GM19324 (cell line): Measurements from ENCODE around the gene STK25.

Source experiments
- ATAC-seq: cut with Tn5 transposase; IDR thresholded peaks from one replicate; pipeline ENCODE4 v1.9.1; 2021; ENCODE audit warnings: mild to moderate bottlenecking, moderate library complexity; ENCODE audit not compliant: unreplicated experiment, low FRiP score

STK25 gene

GRCh38 chr2:241496003-241496707 is 12.2 kb downstream of the STK25 start:
- no peak for ATAC-seq

DNA sequence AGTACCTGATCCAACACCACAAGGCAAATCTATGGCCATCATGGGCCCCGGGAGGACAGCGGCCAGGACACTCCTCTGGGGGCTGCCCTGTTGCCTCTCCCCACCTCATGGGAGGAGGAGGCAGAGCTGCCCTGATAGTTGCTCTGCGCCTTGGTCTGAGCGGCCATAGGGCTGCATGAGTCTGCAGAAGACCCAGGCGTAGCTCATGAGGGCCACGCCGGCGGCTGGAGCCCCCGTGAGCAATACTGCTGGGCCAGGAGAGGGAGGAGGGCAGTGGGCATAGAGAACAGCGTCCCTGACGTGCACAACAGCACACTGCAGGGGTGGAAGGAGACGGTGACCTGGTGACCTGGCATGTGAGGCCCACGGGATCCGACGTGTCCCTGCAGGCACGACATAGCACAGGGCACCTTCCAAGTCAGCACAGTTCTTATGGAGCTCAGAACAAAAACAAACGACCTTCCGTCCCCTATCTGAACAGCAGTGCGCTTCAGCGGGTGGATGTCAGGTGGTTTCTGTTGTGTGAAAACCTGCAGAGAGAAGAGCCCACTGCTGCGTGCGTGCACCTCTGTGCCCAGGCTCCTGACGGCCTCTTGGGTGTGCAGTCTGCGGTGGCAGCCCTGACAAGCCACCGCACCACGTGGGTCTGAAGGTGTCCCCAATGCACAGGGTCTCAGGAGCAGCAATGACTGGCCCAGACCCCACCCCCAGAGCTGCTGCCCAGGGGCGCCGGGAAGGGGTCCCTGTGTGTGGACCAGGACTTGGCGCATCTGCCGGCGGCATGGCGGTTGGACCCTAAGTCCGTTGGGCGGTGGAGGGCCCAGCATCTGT is 13.0 kb downstream of the STK25 start:
- ATAC-seq = no peak

DNA sequence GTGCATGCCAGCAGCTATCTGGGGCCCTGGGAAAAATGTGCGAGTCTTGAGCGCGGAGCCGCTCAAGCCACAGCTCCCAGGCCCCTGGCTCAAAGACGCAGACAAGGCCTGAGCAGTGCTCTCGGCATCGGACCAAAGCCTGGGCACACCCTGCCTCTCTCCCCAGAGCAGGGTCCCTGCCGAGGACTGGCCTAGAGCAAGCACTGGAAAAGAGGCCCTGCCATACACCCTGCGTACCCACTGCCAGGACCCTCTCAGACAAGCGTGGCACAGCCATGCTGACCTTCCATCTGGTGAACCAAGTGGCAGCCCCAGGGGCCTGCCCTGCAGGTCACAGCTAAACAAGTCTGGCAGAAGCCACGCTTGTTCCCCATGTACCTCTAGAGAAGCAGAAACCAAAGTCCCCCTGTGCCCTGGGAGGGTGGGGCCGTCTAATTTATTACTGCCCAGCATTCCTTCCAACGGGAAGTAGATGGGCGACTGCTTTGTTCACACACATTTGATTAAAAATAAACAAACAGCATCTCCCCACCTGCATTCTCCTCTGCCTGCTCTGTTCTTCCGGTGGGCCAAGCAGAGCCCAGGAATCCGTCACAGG is 14.0 kb downstream of the STK25 start:
- no peak for ATAC-seq

- no peak for ATAC-seq
Observed at GRCh38 chr2:241493092-241493491, 15.3 kb downstream of the STK25 start.

DNA sequence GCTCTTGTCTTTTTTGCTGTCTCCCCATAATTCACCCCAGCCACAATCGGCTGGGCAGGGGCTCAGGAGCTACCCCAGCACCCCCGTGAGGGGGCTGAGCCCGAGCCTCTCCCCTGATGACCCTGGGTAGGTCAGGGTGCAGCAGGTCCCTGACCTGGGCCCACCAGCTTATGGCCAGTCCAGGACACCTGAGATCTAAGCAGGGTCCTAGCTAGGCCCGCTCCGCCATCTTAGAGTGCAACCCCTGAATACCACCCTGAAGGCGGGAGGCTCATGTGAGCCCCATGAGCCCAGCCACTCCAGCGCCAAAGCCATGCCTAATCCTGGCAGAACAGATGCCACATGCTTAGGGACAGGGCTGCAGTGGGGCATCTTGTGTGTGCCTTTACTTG is 16.2 kb downstream of the STK25 start:
- ATAC-seq = no peak

GRCh38 chr2:241491549-241492173 is 16.7 kb downstream of the STK25 start:
- no peak for ATAC-seq

- ATAC-seq = no peak
Observed at GRCh38 chr2:241490825-241491506, 17.4 kb downstream of the STK25 start.

DNA sequence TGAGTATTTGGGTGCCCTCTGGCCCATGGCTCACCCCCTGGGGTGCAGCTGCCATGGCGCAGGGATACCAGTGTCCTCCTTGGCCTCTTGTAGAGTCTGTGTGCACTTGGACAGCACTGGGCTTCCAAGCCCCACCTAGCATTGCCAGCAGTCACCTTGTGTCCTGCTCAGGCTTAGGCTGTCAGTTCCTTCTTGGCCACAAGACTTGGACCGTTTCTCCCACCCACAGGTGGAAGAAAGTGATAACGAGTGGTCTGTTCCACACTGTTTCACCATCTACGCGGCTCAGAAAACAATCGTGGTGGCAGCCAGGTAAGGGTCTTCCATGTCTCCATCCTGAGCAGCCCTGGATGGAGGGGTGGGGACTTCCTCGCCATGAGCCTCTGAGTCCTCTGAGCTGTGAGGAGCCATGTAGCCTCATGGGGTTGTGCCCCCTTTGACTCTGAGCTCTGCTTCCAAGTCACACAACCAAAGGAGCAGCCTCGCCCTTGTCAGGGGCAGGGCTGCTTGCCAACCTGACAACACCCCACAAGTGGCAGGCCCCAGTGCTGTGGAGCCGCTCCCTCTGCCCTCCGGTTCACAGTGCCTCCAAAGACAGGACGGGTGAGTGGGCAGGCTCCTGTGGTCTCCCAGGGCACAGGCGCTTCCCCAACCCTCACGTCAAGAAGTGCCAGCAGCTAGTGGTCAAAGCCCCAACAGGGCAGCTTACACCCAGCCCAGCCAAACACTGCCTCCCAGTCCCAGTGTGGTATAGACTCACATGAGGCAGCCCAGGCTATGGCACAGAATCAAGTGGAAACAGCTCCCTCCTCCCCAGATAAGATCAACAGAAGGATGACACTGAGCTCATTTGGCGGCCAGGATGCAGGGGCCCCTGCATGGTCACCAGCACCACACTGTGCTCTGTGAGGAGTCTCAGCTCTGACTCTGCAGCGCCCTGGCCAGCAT is 18.4 kb downstream of the STK25 start:
- ATAC-seq = no peak

DNA sequence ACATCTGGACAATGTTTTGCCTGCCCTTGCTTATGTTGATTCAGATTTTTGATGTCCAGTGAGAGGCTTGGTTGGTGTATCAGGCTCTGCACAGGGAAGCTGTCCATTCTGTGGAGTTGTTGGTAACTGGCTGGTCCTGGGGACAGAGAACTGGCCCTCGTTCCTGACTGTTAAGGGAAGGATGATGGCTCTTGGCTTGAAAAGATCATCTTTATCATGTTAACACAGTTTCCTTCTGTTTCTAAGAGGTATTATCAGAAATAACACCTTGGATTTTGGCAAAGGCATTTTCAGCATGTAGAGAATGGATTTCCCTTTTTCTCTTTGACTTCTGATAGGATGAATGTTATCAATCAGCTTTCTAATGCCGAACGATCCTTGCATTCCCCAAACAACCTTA is 19.3 kb downstream of the STK25 start:
- no peak for ATAC-seq

- ATAC-seq = no peak
Observed at GRCh38 chr2:241485172-241485911, 23.0 kb downstream of the STK25 start.

DNA sequence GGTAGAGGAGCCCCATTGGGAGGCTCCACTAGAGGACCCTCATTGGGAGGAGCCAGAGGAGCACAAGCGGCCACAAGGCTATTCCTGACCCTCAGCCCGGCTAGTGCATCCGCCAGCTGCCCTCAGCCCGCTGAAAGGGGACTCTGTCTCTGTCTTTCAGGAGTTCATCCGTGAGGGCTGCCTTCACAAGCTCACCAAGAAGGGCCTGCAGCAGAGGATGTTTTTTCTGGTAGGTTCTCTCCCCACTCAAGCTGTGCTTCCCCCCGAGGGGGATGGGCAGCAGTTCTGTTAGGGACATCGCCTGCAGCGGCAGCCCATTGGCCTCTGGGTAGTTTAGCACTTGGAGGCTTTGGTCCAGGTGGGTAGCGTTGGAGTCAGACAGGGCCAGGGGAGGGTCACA is 25.1 kb downstream of the STK25 start:
- no peak for ATAC-seq

DNA sequence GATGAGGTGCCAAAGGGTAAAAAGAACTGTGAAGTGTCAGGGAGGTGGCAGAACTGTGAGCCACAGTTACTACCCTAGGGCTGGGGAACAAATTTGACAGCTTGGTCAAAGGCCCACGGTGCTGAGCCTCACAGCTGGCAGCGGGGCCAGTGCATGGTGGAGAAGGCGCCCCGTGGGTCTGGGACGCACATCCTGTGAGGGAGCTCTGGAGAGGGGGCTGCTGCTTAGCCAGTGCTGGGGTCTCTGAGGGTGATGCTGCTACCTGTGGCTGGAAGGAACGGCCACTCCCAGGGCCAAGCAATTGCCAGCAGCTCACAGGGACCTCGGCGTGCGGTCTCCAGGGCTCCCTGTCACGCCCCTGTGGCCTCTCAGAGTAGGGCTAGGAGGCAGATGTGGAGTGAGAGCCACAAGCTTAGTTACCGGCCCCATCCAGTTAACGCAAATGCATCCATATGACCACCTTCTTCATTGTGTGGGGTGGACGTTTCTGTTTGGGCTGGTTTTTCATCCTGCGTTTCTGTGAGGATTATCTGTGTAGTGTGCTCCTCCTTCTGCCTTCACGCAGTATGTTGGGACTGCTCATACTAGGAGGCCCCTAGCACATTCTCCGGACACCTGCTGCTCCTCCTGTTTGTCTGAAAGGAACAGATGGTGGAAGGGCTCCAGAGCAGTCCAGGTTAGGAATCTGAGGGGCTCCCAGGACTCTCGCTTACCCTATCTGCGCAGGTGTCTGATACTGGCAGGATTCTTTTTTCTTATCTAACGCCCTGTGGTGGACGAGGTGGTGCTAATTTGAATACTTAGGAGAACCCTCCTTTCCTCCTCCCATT is 26.0 kb downstream of the STK25 start:
- ATAC-seq = no peak

DNA sequence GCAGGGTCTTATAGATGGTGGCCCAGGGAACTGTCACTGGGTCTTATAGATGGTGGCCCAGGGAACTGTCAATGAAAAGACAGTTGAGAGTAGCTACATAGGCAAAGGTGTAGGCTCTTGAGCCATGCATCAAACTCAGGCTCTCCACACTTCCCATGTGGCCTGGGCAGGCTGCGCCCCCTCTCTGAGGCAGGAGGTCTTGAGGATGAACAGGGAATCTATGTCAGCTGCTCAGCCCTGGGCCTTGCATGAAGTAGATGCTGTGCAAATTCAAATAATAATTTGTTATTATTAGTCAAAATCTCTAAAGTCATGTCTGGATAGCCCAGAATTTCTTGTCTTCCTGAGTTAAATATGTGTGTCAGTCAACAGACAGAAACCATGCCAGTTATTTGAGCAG is 26.7 kb downstream of the STK25 start:
- ATAC-seq = no peak

GRCh38 chr2:241479026-241479898 is 29.1 kb downstream of the STK25 start:
- ATAC-seq = no peak

DNA sequence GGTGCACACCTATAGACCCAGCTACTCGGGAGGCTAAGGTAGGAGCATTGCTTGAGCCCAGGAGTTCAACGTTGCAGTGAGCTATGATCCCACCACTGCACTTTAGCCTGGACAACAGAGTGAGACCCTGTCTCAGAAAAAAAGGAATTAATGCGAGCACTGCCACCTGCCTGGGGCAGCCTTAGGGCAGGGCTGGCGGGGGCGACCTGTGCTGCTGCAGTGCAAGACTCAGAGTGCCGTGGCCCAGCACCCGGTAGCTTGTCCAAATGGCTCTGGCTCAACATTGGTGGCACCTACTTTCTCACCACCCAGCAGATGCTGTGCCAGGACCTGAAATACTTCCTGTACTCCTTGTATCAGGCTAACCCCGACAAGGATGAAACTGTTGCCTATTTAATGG is 30.2 kb downstream of the STK25 start:
- ATAC-seq = no peak

- ATAC-seq = no peak
Observed at GRCh38 chr2:241475267-241475666, 33.1 kb downstream of the STK25 start.

DNA sequence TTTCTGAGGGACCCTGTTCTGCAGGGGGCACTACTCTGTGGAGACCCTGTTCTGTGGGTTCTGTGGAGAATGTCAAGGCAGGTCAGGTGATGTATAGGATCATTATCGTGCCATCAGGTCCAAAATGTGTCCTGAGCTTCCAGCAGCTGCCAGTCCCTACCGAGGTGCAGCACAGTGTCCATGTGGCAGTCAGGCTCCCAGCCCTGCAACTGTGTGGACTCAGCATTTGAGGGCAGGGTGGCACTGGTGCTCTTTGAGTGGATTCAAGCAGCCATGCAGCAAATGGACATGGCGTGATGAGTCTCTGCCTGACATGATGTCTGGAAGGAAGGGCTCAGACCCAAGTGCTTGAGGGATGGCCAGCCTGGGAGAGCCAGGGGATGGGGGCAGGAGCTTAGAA is 35.0 kb downstream of the STK25 start:
- ATAC-seq = no peak
